Mucosa of descending colon (tissue), 3 donors: ENCODE results near the gene LNPK. TPM values are rescaled to one million over a fixed set of nuclear protein-coding genes. Genes with fewer than 3 reads are reported as not detected.

ENCODE experiments used
- ATAC-seq: fragments of 200-7000 bp; cut with Tn5 transposase; one replicate; pipeline ENCODE4 v1.9.1; 2020; ENCODE audit warnings: mild to moderate bottlenecking, moderate library complexity
- DNase-seq, 3 donors: peaks; one replicate each; pipeline ENCODE4 v3.0.0-alpha.2; 2020
- H3K36me3 ChIP-seq: fragments of 200-600 bp; one replicate; pipeline ENCODE4 v1.8.0; 2021; ENCODE audit warnings: low read depth, mild to moderate bottlenecking
- H3K4me1 ChIP-seq: fragments of 200-600 bp; one replicate; pipeline ENCODE4 v1.8.0; 2021; ENCODE audit warnings: low read depth, mild to moderate bottlenecking
- H3K4me3 ChIP-seq: fragments of 200-600 bp; one replicate; pipeline ENCODE4 v1.8.0; 2021; ENCODE audit warnings: mild to moderate bottlenecking
- H3K9me3 ChIP-seq: fragments of 200-600 bp; one replicate; pipeline ENCODE4 v1.8.0; 2021; ENCODE audit warnings: mild to moderate bottlenecking
- intact Hi-C, 2 donors: fragments of 100-400 bp; cut with DNase I in 1 of 2; cut with micrococcal nuclease in 1 of 2; formaldehyde crosslinking; loops; one replicate each; pipeline versions ENCODE4 v1.11.0 to v1.11.1; 2022; cut with DNase I, micrococcal nuclease
- total RNA-seq, 3 donors: library from RNA; stranded (reverse); fragmentation: NEBNext Ultra II Directional in 2 of 3; extraction: Animal tissue kit (Norgen Biotek cat#: 25700) in 2 of 3; gene quantifications; one replicate each; pipeline versions ENCODE4 v1.2.1 to v1.2.4, GENCODE V29; 2021 to 2023
- TF ChIP-seq, protein P1 (sequence below): fragments of 200-600 bp; IDR thresholded peaks from one replicate; pipeline ENCODE4 v1.8.0; 2022; ENCODE audit warnings: antibody characterized with exemption, mild to moderate bottlenecking
- donor health status: DM: no; HTN: no; CAD: no; lungs with moderate emphysema.
- donor health status: DM: no; HTN: no; CAD: no.
- donor health status: DM: no; HTN: yes; CAD: no.

LNPK gene
- total RNA-seq, 3 donors from 2014 or later = 33.4 to 35.9 (median 35.3) TPM

DNA sequence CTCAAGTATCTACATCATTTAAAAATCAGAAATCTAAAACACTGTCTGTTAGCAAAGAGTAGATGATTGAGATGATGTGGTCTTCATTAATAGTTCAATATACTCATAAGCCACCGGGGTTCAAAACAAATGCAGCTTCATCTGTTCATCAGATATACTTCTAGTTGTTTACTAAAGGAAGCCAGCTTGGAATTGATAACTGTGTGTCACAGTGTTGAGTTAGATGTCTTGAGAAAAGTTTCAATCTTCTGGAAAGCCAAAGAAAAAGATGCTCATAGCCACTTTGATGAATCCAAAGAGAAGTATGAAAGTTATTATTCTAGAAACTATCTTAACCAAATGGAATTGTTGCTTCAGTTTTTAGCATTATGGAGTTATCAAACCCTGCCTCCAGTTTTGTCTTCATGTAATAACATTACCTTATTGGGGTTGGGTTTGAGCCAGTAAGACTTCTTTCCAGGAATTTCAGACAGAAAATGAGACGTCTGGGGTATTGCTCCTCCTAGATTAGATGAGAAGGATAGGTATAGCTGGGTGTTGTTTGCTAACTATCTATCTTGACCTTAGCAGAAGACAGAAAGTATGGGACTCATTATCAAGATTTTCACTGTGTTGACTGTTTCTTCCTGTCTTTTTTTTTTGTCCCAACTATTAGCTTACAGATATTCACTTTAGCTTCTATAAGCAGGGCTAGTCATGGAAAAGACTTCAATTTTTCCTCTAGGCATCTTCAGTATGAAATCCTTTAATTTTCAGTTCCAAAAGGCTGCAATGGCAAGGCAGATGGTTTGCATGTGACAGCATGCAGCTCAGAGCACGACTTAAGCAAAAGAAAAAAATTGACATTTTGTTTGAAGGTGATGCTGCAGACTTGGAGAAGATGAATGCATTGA, 66.5 kb downstream of the LNPK start:
- intact Hi-C loops = no loop called here
- TF ChIP-seq, protein P1, sequence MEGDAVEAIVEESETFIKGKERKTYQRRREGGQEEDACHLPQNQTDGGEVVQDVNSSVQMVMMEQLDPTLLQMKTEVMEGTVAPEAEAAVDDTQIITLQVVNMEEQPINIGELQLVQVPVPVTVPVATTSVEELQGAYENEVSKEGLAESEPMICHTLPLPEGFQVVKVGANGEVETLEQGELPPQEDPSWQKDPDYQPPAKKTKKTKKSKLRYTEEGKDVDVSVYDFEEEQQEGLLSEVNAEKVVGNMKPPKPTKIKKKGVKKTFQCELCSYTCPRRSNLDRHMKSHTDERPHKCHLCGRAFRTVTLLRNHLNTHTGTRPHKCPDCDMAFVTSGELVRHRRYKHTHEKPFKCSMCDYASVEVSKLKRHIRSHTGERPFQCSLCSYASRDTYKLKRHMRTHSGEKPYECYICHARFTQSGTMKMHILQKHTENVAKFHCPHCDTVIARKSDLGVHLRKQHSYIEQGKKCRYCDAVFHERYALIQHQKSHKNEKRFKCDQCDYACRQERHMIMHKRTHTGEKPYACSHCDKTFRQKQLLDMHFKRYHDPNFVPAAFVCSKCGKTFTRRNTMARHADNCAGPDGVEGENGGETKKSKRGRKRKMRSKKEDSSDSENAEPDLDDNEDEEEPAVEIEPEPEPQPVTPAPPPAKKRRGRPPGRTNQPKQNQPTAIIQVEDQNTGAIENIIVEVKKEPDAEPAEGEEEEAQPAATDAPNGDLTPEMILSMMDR = no peak
- ATAC-seq = no peak
- Histone ChIP-seq H3K9me3 (no peaks in the 10 kb centered on the region), H3K4me1 (no peaks in the 10 kb centered on the region), H3K4me3 (no peak overlapping the region), H3K36me3 (no peaks in the 10 kb centered on the region)
- no peak for DNase-seq

DNA sequence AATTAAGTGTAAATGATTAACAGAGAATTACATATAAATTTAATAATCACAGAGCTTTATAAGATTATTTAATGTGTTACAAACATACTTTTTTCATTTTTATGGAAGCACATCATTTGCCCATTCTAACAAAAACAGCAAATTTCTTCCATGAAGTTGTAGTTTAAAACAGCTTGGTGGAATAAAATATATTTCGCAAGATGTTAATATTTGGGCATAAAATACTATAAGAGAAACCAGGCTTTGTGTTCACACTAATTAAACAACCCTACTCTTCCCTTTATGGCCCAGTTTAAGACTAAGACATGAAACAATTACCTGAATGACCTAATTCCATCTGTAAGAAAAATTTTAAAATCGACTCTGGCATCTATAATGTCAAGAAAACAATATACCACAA, 69.4 kb downstream of the LNPK start:
- intact Hi-C loops = no loop called here
- ATAC-seq (no peak), DNase-seq (no peak)
- Histone ChIP-seq H3K9me3 (no peaks in the 10 kb centered on the region), H3K4me1 (no peaks in the 10 kb centered on the region), H3K36me3 (no peaks in the 10 kb centered on the region), H3K4me3 (no peak overlapping the region)
- TF ChIP-seq, protein P1 = no peak

DNA sequence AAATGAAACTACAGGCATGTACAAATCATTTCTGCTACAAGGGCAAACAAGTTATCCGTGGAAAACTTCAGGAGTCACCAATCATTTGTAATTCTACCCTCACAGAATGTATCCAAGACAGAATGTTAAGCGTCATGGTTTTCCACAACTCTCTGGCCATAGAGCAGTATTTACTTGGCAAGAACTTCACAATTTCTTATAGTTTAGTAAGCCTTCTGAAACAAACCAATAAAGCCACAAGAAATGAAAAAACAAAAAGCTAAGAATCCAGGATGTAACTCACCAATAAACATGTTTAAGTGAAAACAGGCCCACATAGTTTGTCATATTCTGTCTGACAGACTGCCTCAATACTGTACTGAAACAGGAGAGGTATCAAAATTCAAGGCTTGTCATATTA, 70.3 kb downstream of the LNPK start:
- TF ChIP-seq, protein P1 = no peak
- Histone ChIP-seq H3K4me3 (no peak overlapping the region), H3K36me3 (no peaks in the 10 kb centered on the region), H3K9me3 (no peaks in the 10 kb centered on the region), H3K4me1 (no peaks in the 10 kb centered on the region)
- intact Hi-C loops = no loop called here
- DNase-seq = no peak
- ATAC-seq = no peak

DNA sequence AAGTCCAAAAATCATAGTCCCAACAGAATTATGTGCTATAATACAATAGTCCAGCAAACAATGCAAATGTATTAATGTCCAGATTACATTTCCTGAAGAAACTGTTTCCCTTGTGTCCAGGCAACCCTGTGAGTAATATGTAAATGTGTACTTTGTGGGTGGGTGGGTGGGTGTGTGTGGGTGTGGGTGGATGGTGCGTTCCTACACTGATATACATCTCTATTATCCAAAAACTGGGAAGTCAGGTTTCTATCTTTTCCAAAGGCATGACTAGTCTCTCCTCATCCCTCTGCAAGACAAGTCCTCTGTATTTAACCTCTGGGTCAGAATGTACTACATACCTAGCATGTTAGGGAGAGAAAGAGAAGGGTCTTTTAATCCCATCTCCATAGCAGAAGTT, 71.6 kb downstream of the LNPK start:
- H3K9me3 ChIP-seq = no peaks in the 10 kb centered on the region
- no peaks in the 10 kb centered on the region for H3K4me1 ChIP-seq
- ATAC-seq (peak; percentile 79), DNase-seq (no peak)
- no peak overlapping the region for H3K4me3 ChIP-seq
- H3K36me3 ChIP-seq = no peaks in the 10 kb centered on the region
- TF ChIP-seq, protein P1 = no peak
- intact Hi-C loops = no loop called here

DNA sequence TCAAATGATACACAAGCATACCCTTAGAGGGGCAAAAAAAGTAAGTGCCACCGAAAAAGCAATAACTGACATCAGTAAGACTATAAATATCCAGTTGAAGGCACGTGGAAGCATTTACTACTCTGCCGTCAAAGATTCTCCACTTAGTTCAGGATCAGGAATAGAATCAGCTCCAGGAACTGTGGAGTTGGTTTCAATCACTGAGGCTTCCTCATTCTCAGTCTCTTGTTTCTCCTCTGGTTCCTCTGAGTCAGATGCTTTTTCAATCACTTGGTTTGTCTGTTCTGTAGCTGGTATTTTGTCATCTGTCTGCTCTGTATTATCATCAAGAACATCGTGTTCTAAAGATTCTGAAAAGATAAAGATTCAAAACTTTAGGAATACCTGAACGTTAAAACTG, 72.2 kb downstream of the LNPK start:
- intact Hi-C loops = no loop called here
- no peaks in the 10 kb centered on the region for H3K9me3 ChIP-seq
- TF ChIP-seq, protein P1 = no peak
- ATAC-seq = no peak
- H3K36me3 ChIP-seq = no peaks in the 10 kb centered on the region
- H3K4me1 ChIP-seq = no peaks in the 10 kb centered on the region
- no peak overlapping the region for H3K4me3 ChIP-seq
- DNase-seq = no peak
